HG02943 (cell line): ENCODE measurements around the gene SHROOM3.

Experiments used
- ATAC-seq: cut with Tn5 transposase; IDR thresholded peaks from one replicate; pipeline ENCODE4 v1.9.1; 2021; ENCODE audit warnings: mild to moderate bottlenecking, low read depth, moderate library complexity; ENCODE audit not compliant: unreplicated experiment

The SHROOM3 gene

GRCh38 chr4:76831711-76832373, 396.8 kb downstream of the SHROOM3 start:
- ATAC-seq = no peak
